Limb (tissue), 2 donors: ENCODE data around the gene TOX2.

Experiments used
- DNase-seq, 2 donors: peaks; one replicate each; pipeline ENCODE4 v3.0.0-alpha.2; 2016; ENCODE audit errors: extremely low spot score in 2 of 2

The TOX2 gene

DNA sequence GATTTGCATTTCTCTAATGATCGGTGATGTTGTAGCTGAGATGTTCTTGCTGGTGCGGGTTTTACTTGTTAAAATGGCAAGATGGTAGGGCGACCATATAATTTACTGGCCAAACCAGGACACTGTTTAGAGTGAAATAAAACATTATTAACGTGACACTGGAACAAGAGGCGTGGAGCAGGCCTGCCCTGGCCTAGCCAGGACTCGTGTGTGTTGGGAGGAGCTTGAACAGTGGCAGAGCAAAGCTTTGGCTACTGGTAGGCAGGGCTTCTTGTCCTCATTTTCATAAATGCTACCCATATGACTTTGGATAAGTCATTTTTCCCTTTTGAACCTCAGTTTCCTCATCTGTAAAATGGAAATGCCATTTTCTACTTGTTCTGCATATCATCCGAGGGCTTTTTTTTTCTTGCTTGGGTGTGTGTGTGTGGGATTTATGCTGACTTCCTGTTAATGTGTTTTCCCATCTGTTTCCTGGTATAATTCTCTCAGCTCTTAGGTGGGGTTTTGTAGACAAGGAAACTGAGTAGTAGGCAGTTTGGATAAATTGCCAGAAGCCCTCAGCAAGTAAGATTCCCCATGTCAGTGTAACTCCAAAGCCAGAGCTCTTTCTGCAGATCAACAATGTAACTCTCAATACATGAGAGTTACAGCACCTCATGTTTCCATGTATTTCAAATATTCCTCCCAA is 81.7 kb downstream of the TOX2 start:
- no peak for DNase-seq

DNA sequence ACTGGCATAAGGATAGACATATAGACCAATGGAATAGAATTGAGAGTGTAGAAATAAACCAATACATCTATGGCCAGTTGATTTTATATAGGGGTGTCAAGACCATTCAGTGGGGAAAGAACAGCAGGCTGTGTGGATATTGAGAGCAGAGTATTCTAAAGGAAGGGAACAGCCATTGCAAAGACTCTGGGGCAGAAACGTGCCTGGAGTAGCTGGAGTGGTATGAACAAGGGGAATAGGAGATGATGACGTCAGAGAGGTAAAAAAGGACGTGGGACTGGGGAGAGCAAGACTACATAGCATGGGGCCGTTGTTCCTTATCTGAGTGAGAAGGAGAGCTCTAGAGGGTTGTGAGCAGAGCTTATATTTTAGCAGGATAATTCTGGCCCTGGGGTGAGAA is 85.2 kb downstream of the TOX2 start:
- no peak for DNase-seq

GRCh38 chr20:44001667-44002596 is 87.3 kb downstream of the TOX2 start:
- DNase-seq = no peak

- no peak for DNase-seq
Observed at GRCh38 chr20:44002861-44003260, 88.2 kb downstream of the TOX2 start.

GRCh38 chr20:44003609-44004008 is 89.0 kb downstream of the TOX2 start:
- DNase-seq = no peak

GRCh38 chr20:44004306-44004915 is 89.8 kb downstream of the TOX2 start:
- no peak for DNase-seq

GRCh38 chr20:44005661-44006060 is 91.0 kb downstream of the TOX2 start:
- no peak for DNase-seq

DNA sequence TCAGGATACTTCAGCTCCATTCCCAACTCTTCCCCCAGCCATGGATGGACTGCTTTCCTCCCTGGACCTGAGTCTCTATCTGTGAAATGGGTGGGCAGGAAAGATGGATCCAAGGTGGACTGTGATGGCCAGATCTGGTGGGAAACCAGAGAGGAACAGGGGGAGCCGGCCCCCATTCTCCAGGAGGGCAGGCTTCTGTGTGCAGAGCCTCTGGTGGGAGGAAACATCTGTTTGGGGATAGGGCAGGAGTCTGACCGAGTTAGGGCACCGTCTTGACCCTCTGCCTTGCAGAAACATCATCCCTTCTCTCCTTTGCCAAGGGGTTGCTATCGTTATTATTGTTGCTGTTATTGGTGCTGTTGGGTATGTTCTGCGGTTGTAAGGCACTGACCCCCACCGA is 91.5 kb downstream of the TOX2 start:
- no peak for DNase-seq

- no peak for DNase-seq
Observed at GRCh38 chr20:44006578-44006977, 91.9 kb downstream of the TOX2 start.

DNA sequence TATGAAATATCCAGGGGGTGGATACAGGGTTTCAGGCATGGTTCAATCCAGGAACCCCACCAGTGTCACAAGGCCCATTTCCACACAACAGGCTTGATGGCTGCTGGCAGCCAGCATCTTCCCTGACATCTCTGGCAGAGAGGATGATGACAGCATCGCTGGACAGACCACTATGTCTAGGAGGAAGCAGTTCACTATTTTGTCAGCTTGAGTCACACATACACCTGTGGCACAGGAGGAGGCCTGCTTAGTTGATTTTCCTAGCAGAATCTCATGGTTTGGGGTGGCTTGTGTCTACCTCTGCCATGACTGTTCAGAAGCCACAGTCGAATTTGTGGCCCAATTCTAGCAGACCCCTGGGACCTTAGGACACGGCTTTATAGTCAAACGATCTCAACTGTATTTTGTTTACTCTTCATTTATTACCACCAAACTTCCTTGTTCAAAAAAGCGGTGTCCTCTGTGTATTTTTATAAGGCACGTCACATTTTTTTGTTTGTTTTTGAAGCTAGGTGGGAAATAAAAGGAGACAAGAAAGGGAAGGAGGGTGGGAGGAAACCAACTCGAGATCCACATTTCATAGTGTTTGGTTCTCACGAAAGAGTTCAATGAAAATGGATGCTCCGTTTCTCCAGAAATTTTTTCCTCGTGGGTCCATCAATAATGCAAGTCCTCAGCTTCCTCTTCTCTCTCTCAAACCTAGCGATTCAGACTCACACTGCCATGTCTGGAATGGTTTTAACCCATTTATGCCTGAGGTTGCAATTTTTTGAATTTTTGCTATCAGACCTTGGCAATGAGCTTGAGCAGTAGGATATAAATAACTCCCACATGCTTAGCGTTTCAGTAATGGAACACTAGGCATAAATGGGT is 94.4 kb downstream of the TOX2 start:
- no peak for DNase-seq

DNA sequence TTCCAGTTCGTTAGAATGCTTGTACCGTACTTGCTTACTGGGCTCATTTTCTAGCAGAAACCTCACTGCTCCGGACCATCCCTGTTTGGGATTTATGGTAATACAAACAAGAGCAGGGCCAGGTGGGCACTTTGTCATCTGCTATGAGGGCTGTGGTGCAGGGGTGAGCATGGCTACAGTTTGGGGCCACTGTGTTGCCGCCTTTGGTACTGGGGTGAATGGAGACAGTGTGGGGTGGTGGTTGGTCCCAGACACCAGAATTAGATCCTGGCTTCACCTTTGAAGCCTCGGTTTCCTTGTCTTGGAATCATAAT is 95.0 kb downstream of the TOX2 start:
- no peak for DNase-seq

GRCh38 chr20:44010162-44010704 is 95.6 kb downstream of the TOX2 start:
- no peak for DNase-seq

GRCh38 chr20:44011251-44011940 is 96.7 kb downstream of the TOX2 start:
- DNase-seq = no peak

GRCh38 chr20:44012466-44013226 is 98.0 kb downstream of the TOX2 start:
- no peak for DNase-seq

DNA sequence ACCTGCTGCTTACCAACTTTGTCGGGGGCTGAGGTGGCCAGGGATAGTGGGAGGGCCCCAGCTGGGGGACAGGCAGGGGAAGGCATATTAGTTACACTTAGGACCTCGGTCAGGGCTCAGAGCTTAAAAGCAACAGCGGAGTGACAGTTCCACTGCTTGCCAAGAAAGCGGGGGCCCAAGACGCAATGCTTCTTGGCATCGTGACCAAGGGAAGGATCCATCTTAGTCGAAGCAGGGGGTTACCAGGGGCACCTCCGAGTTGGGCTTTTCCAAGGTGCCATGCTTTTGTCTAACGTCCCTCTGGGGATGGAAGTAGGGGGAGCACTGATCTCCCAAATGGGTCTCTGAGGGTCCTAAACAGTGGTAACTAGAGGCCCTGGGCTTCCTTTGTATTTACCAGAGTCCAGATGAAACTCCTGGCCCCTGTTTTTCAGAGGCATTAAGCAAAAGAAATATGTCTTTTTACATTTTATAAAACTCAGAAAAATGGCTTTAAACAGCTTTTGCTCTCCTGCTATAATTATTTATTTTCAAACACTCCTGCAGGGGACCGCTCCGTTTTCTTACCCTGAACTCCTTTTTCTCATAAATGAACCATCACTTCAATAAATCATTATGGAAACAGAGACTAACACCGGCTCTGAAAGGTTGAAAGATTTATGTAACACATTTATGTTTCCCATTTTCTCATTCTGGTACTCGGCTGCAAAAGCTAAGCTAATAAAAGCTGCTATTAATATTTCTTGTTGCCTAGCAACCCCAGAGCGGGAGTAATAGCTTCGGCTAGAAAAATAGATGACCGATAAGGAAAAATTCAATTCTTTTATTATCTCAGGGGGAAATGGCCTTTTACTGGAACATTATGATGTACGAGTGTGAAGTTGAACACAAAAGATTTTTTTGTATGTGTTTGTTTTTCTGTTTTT is 100.4 kb downstream of the TOX2 start:
- peak; percentile 66 to 67 for DNase-seq

DNA sequence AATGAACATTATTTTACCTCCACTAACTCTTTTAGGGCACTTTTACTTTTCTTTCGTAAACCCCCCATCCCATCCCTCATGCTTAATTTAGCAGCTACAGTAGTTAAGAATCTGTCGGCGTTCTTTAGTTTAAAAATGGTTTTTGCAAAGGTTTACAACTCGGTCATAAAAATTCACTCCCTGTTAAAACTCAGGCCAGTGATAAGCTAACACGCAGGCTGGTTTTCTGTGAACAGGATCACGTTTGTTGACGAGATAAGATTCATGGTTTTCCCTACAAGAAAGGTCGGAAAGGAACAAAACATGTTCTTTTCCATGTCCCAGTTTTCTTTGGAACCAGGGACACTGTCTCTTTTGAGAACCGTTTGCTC is 101.1 kb downstream of the TOX2 start:
- no peak for DNase-seq

- DNase-seq = no peak
Observed at GRCh38 chr20:44016525-44016924, 101.9 kb downstream of the TOX2 start.

- no peak for DNase-seq
Observed at GRCh38 chr20:44017211-44017610, 102.6 kb downstream of the TOX2 start.

DNA sequence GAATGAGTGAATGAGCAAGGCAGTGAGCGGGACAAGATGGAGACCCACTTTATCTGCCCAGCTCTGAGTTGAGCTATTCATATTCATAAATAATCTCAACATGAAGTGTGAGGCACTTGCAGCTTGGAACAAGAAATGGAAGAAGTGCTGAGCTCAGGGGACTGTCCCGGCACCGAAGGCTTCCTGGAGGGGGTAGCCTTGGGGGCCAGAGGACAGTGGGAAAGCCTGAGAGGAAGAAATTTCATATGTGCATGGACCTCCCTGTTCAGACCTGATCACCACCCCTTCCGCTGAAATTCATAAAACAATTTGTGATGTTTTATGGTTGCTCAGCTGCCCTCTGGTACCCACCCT is 103.2 kb downstream of the TOX2 start:
- DNase-seq = no peak
